ENCODE measurements around the gene ARHGAP22. TPM values are rescaled to one million over a fixed set of nuclear protein-coding genes. Genes with fewer than 3 reads are reported as not detected.
A peak's percentile ranks its signal among the peaks of the same experiment; 100 is the strongest.

ARHGAP22 gene
- total RNA-seq, 1 donor from 2014 or later = 2.0 TPM

DNA sequence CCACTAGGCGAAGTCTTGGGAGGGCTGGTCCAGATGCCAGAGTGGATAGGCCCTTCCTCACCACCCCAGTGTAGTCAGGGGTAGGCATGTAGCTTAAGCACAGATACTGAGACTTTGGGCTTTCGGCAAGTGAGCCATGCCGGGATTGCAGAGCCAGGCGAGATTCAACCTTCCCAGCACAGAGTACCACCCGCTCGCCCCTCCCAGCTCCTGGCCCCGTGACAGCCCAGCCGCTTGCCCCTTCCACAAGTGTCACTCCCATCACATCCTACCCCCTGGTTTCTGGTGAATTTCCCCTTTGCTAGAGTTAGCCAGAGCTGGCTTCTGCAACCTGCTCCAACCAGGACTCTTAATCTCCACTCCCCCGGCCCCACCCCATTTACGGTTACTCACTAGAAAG is 56.9 kb downstream of the ARHGAP22 start:
- Histone ChIP-seq H3K27ac (no peak overlapping the region), H3K4me1 (peaks cover 0 to 3% of the 10 kb centered on the region in 2 donors), H3K27me3 (no peaks in the 10 kb centered on the region), H3K4me3 (no peak overlapping the region), H3K36me3 (no peaks in the 10 kb centered on the region), H3K9me3 (no peaks in the 10 kb centered on the region)
- TF ChIP-seq, protein P1, sequence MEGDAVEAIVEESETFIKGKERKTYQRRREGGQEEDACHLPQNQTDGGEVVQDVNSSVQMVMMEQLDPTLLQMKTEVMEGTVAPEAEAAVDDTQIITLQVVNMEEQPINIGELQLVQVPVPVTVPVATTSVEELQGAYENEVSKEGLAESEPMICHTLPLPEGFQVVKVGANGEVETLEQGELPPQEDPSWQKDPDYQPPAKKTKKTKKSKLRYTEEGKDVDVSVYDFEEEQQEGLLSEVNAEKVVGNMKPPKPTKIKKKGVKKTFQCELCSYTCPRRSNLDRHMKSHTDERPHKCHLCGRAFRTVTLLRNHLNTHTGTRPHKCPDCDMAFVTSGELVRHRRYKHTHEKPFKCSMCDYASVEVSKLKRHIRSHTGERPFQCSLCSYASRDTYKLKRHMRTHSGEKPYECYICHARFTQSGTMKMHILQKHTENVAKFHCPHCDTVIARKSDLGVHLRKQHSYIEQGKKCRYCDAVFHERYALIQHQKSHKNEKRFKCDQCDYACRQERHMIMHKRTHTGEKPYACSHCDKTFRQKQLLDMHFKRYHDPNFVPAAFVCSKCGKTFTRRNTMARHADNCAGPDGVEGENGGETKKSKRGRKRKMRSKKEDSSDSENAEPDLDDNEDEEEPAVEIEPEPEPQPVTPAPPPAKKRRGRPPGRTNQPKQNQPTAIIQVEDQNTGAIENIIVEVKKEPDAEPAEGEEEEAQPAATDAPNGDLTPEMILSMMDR (IDR thresholded peaks at IDR 0.05) = no peak
- intact Hi-C loops (cut with DNase I) = no loop called here
- no peak for DNase-seq (ENCODE audit: low spot score in 2 of 2)

DNA sequence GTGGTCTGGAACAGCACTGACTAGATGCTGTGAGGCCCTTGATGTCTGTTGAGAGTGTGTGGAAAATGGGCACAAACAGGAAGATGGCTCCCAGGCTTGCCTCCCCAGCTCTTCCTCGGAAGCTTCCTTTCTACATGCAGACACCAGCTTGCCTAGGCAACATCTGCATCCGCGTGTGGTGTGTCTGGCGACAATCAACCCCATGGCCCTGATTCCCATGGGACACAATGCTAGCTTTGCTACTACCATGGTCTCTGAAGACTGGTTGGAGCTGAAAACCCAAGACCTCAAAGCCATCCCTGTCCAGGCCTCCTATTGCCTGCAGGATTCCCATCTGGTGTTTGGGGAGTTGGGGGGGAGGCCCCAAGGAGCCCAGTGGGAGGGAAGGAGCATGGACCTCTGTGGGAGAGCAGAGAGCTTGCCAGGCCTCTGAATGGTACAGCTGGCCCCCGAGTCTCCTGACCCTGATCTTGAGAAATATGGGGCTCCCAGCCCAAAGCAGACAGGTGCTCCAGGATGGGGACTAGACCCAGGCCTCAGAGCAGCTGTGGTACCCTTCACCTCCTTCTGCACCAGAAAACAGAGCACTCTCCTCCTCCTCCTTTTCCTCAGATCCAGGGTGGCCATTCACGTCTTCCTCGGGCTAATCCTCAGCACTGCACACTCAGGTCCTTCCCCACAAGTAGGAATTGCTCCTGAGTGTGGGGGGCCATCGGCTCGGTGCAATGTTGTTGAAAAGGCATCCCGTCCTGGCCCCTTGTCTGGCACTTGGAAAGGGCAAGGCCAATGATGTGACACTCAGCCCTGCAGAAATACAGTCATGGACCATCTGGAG is 57.6 kb downstream of the ARHGAP22 start:
- intact Hi-C loops (cut with DNase I) = no loop called here
- peak in 1 of 2 donors; percentile 11 for DNase-seq (ENCODE audit: low spot score in 2 of 2)
- H3K27me3 ChIP-seq = no peaks in the 10 kb centered on the region
- no peaks in the 10 kb centered on the region for H3K9me3 ChIP-seq
- no peak overlapping the region for H3K4me3 ChIP-seq
- H3K27ac ChIP-seq = no peak overlapping the region
- TF ChIP-seq, protein P1 (IDR thresholded peaks at IDR 0.05) = no peak
- H3K4me1 ChIP-seq = peaks cover 0 to 3% of the 10 kb centered on the region in 2 donors
- H3K36me3 ChIP-seq = no peaks in the 10 kb centered on the region

DNA sequence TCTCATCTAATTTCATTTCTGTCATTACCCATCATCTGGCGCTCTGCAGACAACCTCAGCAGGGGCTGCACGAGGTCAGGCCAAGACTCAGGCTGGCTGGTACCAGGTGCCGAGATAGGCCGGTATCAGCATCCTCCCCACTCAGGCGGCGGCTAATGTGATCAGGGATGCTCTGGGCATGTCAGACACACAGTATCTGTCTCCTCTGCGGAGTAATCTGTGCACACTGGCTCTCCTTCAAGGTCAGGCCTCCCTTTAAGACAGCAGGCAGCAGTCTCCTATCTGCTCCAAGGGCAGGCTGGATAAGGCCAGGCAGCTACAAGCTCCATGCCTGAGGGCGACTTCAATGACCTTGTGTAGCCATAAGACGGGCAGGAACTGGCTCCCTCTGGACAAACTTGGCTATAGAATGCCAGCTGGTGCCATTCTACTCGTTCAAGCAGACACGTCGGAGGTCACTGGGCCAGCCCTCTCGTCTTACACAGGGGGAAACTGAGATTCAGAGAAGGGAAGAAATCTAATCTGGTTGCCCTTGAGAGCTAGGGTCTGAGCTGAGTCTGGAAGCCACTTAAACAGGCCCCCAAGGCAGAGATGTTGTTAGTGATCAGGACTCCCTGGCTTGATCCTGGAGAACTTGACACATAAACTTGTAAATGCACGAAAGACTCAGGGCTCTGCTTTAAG is 59.3 kb downstream of the ARHGAP22 start:
- intact Hi-C loops (cut with DNase I) = no loop called here
- TF ChIP-seq, protein P1 (IDR thresholded peaks at IDR 0.05) = no peak

DNA sequence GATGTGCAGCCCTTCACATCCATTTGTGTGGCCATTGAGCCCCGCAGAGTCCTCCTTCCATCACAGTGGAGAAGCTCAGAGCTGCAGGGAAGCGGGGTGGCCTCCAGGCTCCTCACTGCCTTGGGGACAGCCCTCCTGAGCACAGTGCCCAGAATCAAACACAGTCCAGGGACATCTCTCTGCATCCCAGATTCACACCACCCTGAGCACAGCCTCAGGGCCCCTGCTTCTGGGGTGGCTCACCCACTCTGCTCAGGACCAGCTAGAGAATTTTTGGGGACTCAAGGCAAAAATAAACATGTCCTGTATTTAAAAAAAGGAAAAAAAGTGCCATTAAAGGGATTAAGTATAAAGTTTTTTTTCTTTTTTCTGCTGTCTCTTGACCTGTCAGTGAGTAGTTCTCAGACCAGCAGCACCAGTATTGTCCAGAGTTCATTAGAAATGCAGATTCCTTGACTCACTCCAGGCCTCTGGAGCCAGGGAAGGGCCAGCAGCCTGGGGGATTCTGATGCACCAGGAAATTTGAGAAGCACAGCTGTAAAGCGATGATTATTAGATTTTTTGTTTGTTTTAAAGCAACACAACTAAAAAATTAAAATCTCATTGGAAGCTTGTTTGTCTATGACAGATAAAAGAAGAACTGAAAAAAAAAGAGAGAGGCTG is 61.6 kb downstream of the ARHGAP22 start:
- Histone ChIP-seq H3K27ac (no peak overlapping the region), H3K4me3 (no peak overlapping the region), H3K4me1 (no peaks in the 10 kb centered on the region), H3K9me3 (no peaks in the 10 kb centered on the region), H3K27me3 (no peaks in the 10 kb centered on the region), H3K36me3 (no peaks in the 10 kb centered on the region)
- peak in 1 of 2 donors; percentile 39 for DNase-seq (ENCODE audit: low spot score in 2 of 2)
- intact Hi-C loops (cut with DNase I) = no loop called here
- TF ChIP-seq, protein P1 (IDR thresholded peaks at IDR 0.05) = no peak

More for the DNA sequence above, 59.3 kb downstream of the ARHGAP22 start:
- Histone ChIP-seq H3K4me3 (no peak overlapping the region), H3K27me3 (no peaks in the 10 kb centered on the region), H3K4me1 (no peaks in the 10 kb centered on the region), H3K9me3 (no peaks in the 10 kb centered on the region), H3K27ac (no peak overlapping the region), H3K36me3 (no peaks in the 10 kb centered on the region)
- DNase-seq (ENCODE audit: low spot score in 2 of 2) = no peak

DNA sequence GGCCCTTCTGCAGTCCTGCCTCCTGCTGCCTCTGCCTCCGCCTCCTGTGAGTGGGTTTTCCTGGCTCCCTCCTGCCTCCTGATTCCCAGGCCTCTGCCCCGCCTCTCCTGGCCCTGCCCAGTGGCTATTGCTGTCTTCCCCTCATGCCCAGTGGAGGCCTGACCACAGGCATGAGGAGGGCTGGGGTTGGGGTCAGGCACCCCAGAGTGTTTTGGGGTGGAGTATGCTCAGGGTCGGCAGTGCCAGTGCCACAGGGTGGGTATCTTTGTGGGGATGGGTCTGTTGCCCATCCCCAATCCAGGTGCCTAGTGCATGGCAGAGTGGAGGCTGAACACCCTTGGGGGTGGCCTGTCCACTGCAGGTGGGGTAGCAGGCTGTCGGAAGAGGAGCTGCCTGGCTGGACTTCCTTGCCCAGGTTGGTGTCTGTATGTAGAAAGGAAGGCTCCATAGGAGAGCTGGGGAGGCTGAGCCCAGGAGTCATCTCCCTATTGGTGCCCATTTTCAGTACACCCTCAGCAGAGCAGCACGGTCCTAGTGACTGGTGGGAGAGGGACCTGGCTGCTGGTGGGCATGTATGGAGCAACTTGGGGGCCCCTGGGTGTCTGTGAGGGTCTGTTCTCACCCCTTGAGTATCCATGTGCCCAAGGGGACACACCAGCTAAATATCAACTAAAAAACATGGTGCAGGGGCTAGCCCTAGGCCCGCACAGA is 62.2 kb downstream of the ARHGAP22 start:
- Histone ChIP-seq H3K4me1 (no peaks in the 10 kb centered on the region), H3K4me3 (no peak overlapping the region), H3K27ac (no peak overlapping the region), H3K36me3 (no peaks in the 10 kb centered on the region), H3K27me3 (no peaks in the 10 kb centered on the region), H3K9me3 (no peaks in the 10 kb centered on the region)
- TF ChIP-seq, protein P1 (IDR thresholded peaks at IDR 0.05) = no peak
- peak in 1 of 2 donors; percentile 33 for DNase-seq (ENCODE audit: low spot score in 2 of 2)
- intact Hi-C loops (cut with DNase I) = no loop called here

Measured in ascending aorta (tissue), 2 donors.